Measurements from ENCODE around the gene INSYN2B. TPM values are rescaled to one million over a fixed set of nuclear protein-coding genes. Genes with fewer than 3 reads are reported as not detected.

Gene INSYN2B
- 0.49 to 0.61 TPM (median 0.56 TPM) in 3 replicates for total RNA-seq

GRCh38 chr5:169980418-169981053 lies at the start of gene INSYN2B:
TSS of gene INSYN2B (minus strand) at chr5:169980495. CDS start at chr5:169883898, 96,597 bp downstream.
- H3K27me3 Mint-ChIP-seq (ENCODE audit: low read depth) = peaks cover 61% of the 10 kb centered on the region
- no peaks in the 10 kb centered on the region for H3K9me3 Mint-ChIP-seq
- H3K36me3 Mint-ChIP-seq = no peaks in the 10 kb centered on the region
- peak; percentile 81 for TF ChIP-seq CTCF (IDR thresholded peaks at IDR 0.05; ENCODE audit: unreplicated experiment)
- no peak within 1 kb of the TSS for H3K27ac Mint-ChIP-seq
- peaks cover 13% of the 10 kb centered on the region for H3K4me1 Mint-ChIP-seq
- H3K4me3 Mint-ChIP-seq = peak within 1 kb of the TSS; percentile 60
- peak; percentile 45 to 77 for DNase-seq (ENCODE audit: low spot score in 2 of 2, unreplicated experiment in 2 of 2)

GRCh38 chr5:170028124-170028523 lies 47.8 kb upstream of the INSYN2B start:
- Mint-ChIP-seq H3K4me3 (no peak overlapping the region), H3K9me3 (no peaks in the 10 kb centered on the region), H3K36me3 (no peaks in the 10 kb centered on the region), H3K27me3 (ENCODE audit: low read depth) (peaks cover 37% of the 10 kb centered on the region), H3K27ac (no peak overlapping the region), H3K4me1 (no peaks in the 10 kb centered on the region)
- TF ChIP-seq CTCF (IDR thresholded peaks at IDR 0.05; ENCODE audit: unreplicated experiment) = no peak
- DNase-seq (ENCODE audit: low spot score in 2 of 2, unreplicated experiment in 2 of 2) = no peak

- no peaks in the 10 kb centered on the region for H3K36me3 Mint-ChIP-seq
- no peak overlapping the region for H3K27ac Mint-ChIP-seq
- H3K4me1 Mint-ChIP-seq = no peaks in the 10 kb centered on the region
- no peak overlapping the region for H3K4me3 Mint-ChIP-seq
- H3K27me3 Mint-ChIP-seq (ENCODE audit: low read depth) = peaks cover 58% of the 10 kb centered on the region
- no peaks in the 10 kb centered on the region for H3K9me3 Mint-ChIP-seq
- TF ChIP-seq CTCF (IDR thresholded peaks at IDR 0.05; ENCODE audit: unreplicated experiment) = no peak
- no peak for DNase-seq (ENCODE audit: low spot score in 2 of 2, unreplicated experiment in 2 of 2)
Measured at GRCh38 chr5:170025853-170026252, 45.6 kb upstream of the INSYN2B start.

GRCh38 chr5:170021506-170021905 lies 41.2 kb upstream of the INSYN2B start:
- no peak for DNase-seq (ENCODE audit: low spot score in 2 of 2, unreplicated experiment in 2 of 2)
- TF ChIP-seq CTCF (IDR thresholded peaks at IDR 0.05; ENCODE audit: unreplicated experiment) = no peak
- Mint-ChIP-seq H3K4me3 (no peak overlapping the region), H3K9me3 (no peaks in the 10 kb centered on the region), H3K27ac (no peak overlapping the region), H3K27me3 (ENCODE audit: low read depth) (peaks cover 74% of the 10 kb centered on the region), H3K36me3 (no peaks in the 10 kb centered on the region), H3K4me1 (peaks cover 2% of the 10 kb centered on the region)

GRCh38 chr5:170020423-170020822 lies 40.1 kb upstream of the INSYN2B start:
- Mint-ChIP-seq H3K36me3 (no peaks in the 10 kb centered on the region), H3K4me3 (no peak overlapping the region), H3K27ac (no peak overlapping the region), H3K9me3 (no peaks in the 10 kb centered on the region), H3K4me1 (peaks cover 2% of the 10 kb centered on the region), H3K27me3 (ENCODE audit: low read depth) (peaks cover 77% of the 10 kb centered on the region)
- DNase-seq (ENCODE audit: low spot score in 2 of 2, unreplicated experiment in 2 of 2) = no peak
- no peak for TF ChIP-seq CTCF (IDR thresholded peaks at IDR 0.05; ENCODE audit: unreplicated experiment)
